GM19043 (cell line): ENCODE data around the gene SETD2.
A peak's percentile ranks its signal among the peaks of the same experiment; 100 is the strongest.
"Not testable (repeated sequence)": the region's sequence is repeated elsewhere in the genome, so short reads cannot be mapped to it uniquely, and the experiment has no call there.

Source experiments
- ATAC-seq: cut with Tn5 transposase; IDR thresholded peaks from one replicate; pipeline ENCODE4 v1.9.1; 2021; ENCODE audit warnings: low read depth; ENCODE audit not compliant: unreplicated experiment

SETD2 gene

GRCh38 chr3:47042231-47042791 is 121.6 kb downstream of the SETD2 start:
- ATAC-seq, result no peak

DNA sequence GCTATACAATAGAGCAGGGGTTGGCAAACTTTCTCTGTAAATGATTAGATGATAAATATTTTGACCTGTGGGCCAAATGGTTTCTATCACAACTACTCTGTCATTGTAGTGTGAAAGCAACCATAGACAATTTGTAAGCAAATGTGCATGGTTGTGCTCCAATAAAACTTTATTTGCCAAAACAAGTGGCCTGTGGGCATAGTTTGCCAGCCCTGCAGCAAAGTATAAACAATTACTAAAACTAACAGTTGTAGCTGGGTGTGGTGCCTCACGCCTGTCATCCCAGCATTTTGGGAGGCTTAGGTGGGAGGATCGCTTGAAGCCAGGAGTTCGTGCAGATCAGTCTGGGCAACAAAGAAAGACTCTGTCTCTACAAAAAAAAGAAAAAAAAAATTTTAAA is 122.8 kb downstream of the SETD2 start:
- no peak for ATAC-seq

DNA sequence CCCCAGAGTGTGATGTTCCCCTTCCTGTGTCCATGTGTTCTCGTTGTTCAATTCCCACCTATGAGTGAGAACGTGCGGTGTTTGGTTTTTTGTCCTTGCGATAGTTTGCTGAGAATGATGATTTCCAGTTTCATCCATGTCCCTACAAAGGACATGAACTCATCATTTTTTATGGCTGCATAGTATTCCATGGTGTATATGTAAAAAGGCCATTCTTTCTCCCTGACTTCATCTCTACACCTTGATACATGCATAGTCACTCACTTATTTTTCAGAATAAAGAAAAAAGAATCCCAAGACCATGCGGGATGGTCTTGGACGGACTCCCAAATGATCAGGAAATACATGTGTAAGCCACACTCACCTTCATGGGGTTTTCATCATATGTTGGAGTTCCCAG is 126.6 kb downstream of the SETD2 start:
- not testable (repeated sequence) for ATAC-seq

GRCh38 chr3:47036145-47036544 is 127.8 kb downstream of the SETD2 start:
- ATAC-seq, result no peak

- ATAC-seq, result no peak
Measured at GRCh38 chr3:47035645-47036044, 128.3 kb downstream of the SETD2 start.

GRCh38 chr3:47034868-47035489 is 128.9 kb downstream of the SETD2 start:
- no peak for ATAC-seq

GRCh38 chr3:47031041-47031440 is 132.9 kb downstream of the SETD2 start:
- not testable (repeated sequence) for ATAC-seq

GRCh38 chr3:47028667-47029066 is 135.2 kb downstream of the SETD2 start:
- no peak for ATAC-seq

- no peak for ATAC-seq
Measured at GRCh38 chr3:47028146-47028545, 135.8 kb downstream of the SETD2 start.

GRCh38 chr3:47026432-47026831 is 137.5 kb downstream of the SETD2 start:
- ATAC-seq, result not testable (repeated sequence)

DNA sequence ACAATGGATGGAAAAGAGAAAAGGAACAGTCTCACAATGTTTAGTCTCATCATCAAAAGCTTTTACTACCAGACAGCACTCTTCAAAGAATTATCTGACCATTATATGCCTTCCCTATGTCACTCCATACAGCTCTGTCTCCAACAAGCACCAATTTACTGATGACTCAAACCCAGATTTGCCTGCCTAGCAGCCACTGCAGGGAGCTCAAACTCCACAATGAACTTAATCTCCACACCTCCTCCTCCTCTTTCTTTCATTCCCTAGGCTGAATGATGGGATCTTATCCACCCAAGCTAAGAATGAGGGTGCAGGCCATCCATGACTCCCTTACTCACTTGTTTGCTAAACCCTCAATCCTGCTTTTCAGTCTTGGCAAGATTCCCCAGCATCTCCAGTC is 139.0 kb downstream of the SETD2 start:
- no peak for ATAC-seq

- no peak for ATAC-seq
Measured at GRCh38 chr3:47022641-47023071, 141.3 kb downstream of the SETD2 start.

DNA sequence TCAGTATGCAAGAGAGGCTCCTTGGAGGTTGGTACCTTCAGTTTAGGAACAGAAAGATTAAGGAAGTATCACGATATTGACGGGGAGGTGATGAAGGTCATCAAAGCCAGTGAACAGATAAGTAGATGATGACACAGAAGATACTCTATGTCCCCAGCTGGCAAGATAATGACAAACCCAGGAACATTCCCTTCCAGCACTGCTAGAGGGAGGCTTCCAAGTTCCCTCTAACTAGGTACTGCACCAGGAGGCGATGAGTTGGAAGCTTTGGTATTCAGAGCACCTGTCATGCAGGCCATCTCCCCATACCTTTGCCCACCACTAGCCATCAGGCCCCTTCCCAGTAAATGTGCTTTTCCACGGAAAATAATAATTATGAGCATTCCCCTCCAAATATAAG is 143.6 kb downstream of the SETD2 start:
- ATAC-seq, result no peak

DNA sequence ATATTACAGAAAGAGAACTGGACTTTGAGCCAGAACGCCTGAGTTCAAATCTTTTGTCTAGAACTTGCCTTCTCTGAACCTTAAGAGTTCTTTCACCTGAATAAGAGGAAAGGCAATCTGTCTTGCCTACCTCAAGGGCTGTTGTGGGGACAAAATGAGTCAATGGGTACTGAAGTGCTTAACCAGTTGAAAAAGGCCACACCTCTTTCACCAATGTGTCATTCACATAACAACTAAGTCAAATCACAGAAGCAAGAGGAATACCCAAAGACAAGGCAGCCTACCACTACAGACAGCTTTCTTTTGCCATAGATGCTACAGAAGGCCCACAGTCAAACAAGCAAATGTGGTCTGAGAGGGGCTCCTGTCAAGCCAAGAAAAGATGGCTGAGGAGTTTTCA is 144.7 kb downstream of the SETD2 start:
- ATAC-seq, result peak; percentile 75

- ATAC-seq, result no peak
Measured at GRCh38 chr3:47018269-47018611, 145.7 kb downstream of the SETD2 start.

GRCh38 chr3:47017504-47018268 is 146.2 kb downstream of the SETD2 start:
- ATAC-seq, result no peak

DNA sequence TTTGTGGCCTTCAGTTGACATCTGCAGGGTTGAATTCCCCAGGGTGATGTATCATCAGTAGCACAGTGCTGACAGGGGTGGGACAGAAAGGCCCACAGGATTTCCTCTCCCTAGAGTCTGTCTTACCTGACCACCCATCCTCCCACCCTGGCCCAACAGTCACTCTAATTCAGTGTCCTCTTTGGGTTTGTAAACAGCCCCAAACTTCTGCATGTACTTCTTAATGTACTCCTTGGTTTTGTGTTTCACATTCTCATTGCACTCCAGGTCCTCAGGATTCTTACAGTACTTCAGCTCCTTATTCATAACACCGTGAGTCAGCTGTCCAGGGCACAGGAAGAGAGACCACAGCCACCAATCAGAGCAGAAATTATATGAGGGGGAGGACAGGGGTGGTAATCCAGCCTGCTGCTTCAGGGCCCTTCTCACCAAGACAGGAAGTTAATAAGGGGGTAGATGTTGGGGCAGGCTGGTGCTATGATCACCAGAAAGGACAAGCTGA is 146.9 kb downstream of the SETD2 start:
- peak; percentile 45 for ATAC-seq

GRCh38 chr3:47016086-47016933 is 147.6 kb downstream of the SETD2 start:
- no peak for ATAC-seq

DNA sequence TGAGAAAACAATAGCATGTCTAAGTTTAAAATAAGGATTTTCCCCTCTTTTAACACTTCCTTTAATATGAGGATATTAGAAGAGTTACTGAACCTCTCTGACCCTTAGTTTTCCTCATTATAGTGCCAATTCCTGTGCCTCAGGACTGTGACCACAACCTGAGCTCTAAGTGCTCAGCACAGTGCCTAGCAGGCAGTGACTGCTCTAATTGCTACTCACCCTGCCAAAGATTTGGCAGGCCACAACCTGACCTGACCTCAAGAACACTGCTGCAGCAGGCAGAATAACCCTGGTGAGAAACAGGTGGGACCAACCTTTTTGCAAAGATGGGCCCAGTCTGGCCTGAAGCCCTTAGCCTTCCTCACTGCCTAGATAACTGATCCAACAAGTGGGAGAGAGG is 148.8 kb downstream of the SETD2 start:
- ATAC-seq, result no peak

- ATAC-seq, result no peak
Measured at GRCh38 chr3:47014036-47014435, 149.9 kb downstream of the SETD2 start.

- no peak for ATAC-seq
Measured at GRCh38 chr3:47013231-47013630, 150.7 kb downstream of the SETD2 start.
